ENCODE data around the gene DZIP1L.

Gene DZIP1L

DNA sequence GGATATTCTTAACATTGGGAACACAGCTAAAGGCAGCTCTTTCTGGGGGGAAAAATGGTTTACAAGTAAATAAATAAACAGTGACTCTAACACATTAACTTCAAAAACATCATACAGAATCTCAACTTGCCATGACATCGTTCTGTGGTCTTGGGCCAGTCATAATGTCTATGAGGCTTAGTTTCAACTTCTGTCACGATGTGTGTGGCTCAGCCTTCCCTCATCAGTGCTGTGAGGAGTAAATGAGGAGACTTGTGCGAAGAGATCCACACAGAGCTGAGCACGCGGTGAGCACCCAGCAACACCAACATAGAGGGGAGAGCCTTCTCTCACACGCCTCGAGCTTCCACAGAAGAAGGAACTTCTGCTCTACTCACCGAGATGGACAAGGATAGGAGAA lies 49.0 kb downstream of the DZIP1L start:
- DNase-seq, result no peak

DNA sequence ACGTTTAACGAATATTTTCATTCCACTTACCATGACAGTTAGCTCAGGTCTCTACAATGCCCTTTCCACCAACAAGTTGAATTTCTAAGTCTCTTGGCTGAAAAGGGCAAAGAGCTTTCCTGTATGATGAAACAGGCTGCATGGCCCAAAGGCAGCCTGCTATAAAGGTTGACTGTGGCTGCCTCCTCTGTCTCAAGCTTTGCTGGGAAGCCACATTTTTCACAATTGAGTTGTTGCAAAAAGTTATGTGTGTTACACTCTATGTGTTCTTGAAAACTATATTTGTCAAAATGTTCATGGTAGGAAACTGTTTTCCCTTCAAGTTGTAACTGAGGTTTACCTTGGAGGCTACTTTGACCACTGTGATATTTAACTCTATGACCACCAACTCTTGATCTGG lies 49.5 kb downstream of the DZIP1L start:
- no peak for DNase-seq

DNA sequence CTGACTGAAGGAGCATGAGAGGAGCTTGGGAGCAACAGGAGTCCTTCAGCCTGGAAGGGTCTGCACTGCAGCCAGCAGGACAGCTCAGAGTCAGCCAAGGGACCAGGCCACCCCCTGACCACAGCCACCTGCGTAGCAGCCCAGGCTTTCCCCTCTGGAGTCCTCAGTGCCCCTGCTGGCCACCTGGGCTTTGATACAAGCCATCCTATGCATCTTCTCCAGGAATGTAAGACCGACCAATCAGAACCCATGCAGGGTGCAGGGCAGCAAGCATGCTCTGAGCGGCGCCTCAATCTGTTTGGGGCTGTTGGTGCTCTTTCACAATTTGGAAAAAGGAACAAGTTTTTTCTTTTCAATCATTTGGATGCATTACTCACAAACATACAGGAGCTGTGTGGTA lies 52.0 kb downstream of the DZIP1L start:
- DNase-seq, result no peak

DNA sequence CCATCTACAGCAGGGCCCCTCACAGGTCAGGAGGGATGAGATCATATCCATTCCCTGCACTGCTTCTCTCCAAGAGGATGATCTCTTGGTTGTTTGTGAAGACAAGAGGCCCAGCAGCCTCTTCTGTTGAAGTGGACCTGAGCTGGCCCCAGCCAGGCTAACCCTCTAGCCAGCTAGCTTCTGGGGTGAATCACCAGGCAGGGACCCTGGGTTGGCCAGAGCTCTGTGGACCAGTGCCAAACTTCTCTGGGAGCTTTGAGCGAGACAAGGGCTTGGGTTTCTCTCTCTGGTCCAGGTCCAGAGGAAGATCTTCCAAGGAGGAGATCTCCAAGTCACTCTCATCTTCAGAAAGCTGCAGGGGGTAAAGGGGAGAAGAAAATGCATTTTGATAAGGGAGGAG lies 52.8 kb downstream of the DZIP1L start:
- no peak for DNase-seq

DNA sequence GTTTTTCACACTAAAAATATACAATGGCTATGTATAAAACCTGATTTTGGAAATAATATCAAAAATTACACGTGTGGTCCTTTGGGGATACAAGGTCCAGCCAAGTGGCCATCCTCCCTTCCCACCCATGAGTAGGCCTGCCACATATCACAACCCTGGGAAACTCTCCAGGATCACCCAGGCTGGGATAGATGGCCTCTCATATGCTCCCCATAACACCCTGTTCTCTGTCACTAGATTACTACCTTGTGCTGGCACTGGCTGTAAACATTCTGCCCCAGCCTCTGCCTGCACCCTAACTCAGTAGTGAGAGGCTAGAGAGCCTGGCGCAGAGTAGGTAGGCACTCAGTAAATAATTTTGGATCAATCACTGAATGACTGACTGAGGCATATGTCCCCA lies 53.4 kb downstream of the DZIP1L start:
- no peak for DNase-seq

DNA sequence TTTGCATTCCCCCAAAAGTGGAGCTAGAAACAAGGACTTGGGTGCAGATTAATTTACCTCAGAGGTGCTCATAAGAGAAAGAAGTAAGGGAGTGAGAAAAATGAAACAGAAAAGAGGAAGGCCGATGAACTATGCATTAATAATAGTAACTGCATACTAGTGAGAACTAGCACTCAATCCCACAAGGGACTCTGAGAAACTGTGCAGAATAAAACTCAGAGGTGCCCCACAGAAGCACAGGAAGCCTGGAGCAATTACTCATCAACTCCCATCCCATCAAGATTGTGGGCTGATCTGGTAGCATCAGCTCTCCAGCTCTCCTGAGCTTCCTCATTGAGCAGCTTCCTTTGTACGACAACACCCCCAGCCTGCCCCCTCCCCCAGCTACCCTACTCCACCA lies 54.6 kb downstream of the DZIP1L start:
- no peak for DNase-seq

DNA sequence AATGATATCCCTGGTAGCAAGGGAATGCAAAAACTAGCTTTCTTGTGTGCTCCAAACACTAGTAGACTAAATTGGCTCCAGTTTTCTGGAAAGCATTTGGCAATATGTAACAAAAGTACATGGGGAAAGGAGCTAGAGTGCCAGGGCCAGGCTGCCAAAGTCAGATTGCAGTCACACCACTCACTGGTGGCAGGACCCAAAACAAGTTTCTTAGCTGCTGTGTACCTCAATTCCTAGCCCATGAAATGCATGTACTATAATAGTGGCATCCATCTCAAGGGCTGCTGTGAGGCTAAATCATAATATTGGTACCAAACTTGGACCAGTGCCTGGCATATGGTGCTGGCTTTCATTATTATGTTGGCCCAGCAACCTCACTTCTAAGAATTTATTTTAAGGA lies 56.1 kb downstream of the DZIP1L start:
- no peak for DNase-seq

DNA sequence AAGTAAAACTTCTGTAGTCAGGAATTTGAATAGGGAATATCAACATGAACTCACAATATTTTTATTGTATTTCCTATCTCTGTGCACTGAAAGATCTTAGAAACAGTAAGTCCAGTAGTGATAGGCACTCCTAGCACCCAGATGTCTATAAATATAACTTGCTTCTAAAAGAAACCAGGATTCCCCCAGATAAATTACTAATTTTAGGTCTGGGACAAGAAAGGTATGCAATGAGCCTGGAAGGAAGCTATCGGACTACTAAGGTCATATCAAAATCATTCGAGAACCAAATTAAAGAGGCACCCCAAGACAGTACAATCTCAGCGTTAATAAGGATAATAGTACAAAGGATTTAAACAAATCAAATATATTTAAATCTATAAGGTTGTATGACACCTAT lies 58.0 kb downstream of the DZIP1L start:
- DNase-seq, result no peak

DNA sequence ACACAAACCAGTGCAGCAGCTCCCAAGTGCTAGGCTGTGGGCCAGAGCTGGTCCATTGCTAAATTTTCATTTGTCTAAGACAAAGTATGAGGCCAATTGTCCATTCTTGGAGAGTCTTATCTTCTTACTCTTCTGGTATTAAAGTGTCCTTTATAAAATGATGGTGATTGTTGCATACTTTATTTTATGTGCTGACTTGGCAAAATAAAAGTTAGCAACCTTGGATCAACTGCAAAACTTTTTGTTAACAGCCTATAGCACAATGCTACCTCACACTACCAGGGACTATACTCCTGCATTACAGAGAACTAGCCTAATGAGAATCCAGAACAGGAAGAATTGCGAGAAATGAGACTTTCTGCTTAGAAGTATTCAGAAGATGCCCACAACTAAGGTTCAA lies 61.4 kb downstream of the DZIP1L start:
- DNase-seq, result no peak

DNA sequence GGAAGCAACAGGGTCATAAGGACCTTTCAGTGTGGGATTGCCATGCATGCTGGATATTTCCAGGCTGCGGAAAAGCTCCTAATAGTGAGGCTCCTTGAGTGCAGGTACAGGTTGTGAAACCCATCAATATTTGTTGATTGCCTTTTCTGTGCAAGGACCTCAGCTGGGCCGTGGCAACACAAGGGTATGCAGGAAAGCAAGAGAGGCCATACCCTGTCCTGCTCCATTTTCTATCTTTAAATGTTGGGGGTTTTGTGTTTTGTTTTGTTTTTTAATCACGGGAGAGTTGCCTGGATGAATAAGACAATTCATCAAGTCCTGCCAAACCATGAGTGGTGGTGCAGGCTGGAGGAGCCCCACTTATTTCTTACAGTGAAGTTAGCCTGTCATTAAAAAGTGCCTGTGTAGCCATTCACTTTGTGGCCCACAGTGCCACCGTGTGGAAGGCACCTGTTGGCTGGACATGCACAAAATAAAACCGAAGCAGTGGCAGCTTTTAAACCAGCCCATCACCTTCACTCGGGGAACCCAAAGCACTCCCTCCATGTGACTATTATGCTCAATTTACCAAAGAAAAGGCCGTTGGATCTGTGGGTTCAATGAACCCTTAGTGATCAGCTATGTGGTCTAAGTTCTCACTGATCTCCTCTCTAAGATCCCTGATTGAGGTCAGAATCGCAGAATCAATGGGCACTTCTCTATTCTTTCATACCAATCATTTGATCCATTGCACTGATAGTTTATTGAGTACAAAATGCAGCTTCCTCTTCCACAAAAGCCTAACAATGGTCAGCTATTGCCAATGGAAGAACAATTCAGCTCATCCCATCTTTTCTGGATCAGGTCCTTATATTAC lies 63.2 kb downstream of the DZIP1L start:
- no peak for DNase-seq

DNA sequence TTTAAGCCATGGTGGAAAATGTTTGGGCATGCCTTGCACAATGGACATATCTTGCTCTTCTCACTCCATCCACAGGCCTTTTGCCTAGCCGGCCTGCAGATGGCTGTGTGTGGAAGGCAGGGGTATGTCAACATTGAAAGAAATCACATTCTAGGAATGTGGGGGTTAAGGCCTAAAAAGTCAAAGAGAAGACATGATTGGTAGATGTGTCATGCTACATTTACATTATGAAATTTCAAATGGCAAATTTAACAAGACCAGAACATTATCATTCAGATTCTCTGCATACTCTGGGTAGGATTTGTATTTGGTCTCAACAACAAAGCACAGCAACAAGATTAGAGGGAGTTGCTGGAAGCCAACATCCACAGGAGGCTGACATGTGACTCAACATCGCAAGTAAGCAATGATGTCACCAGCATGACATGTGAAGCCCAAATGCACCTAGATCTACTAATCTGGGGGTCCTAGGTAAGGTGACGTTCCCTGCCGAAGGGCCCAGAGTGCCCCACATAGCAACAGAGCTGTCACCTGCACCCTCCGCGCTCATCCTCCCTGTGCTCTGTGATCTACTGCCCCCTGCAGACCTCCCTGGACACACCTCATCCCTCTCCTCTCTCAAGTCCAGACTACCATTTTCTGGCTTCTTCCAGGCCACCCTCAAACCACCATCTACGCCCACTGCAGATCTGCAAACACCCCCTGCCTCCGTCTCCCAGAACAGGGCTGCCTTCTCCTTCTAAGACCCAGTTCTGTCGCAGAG lies 66.1 kb downstream of the DZIP1L start:
- no peak for DNase-seq

DNA sequence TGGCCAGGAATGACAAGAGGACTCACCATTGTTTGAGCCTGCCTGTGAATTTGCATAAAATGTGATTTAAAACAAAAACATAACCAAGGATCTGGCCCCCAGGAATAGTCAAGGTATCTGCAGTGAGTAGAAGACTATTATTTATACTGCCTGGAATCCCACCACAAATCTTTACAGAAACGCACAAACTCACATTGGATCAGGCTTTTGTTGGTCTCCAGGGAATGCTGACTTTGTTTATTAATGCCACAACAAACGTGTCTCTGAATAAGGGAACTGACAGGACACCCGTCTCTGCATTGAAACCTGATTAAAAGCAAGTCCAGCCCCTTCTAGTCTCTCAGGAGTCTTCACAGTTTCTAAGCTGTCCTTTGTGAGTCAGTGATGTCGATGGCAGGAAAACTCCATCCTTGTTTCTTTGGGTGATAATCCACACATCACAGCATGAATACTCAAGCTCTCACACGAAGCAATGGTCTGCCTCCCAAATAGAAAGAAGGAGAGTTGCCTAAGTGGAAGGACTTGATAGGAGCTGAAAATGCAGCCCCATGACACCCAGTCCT lies 67.7 kb downstream of the DZIP1L start:
- DNase-seq, result no peak

DNA sequence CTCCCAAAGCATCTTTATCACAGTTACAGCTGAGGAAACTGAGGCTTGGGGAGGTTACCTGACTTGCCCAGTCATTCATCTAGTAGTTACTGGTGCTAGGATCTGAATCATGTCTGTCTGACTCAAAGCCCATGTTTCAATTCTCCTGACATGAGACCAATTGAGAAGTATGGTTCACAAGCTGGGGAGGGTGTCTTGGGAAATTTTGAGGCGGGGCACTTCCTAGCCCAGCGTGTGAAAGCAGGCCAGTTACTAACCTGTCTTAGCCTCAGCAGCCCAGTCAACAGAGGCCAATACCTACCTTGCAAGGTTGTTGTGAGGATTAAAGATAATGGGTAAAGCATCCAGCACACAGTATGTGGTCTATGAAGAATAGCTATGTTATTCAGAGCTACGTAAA lies 68.5 kb downstream of the DZIP1L start:
- DNase-seq, result no peak

DNA sequence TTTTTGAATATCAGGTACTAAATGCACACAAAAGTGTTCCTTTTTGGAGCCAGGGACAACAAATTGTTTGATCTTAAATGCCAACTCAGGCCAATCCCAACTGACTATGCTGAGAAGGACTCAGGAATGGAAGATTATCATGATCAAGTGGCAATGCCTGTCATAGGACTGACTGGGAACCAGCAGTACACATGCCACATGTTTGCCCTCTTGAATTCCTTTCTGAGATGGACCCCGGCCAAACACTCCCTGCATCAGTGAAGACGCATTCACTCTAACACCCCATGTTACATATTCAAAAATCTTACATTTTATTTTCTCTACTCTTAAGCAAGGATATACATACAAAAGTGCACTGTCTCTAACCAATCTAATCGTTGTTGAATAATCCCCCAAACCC lies 69.3 kb downstream of the DZIP1L start:
- no peak for DNase-seq

DNA sequence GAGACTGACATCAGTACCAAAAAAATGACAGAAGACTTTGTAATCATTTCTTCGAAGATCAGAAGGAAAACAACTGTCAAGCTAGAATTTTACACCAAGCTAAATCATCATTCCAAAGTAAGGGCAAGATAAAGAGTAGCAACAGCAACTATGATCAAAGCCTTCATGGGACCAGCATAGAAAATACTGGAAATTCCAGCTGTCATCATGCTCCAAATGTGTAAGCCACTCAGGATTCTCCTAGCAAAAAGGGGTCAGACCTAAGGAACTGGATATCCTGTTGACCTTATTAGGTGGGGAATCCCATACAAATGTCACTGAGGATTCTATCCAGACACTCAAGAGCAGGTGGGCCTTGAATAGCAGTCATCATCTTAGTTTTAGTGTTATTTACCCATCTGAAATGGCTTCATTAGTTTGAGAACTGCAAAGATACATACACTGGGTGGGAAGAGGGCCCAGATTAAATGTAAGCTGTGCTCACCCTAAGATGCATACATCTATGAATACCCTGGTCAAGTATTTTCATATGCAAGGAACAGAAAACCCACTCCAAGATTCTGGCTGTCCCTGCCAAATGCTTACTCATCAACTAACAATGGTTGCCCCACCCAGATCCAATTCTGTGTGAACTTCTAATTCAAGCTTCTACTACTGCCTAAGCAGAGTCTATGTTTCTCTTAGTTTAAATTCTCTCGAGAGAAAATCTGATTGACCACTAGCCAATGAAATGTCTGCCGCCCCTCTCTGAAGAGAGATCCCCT lies 72.0 kb downstream of the DZIP1L start:
- no peak for DNase-seq

DNA sequence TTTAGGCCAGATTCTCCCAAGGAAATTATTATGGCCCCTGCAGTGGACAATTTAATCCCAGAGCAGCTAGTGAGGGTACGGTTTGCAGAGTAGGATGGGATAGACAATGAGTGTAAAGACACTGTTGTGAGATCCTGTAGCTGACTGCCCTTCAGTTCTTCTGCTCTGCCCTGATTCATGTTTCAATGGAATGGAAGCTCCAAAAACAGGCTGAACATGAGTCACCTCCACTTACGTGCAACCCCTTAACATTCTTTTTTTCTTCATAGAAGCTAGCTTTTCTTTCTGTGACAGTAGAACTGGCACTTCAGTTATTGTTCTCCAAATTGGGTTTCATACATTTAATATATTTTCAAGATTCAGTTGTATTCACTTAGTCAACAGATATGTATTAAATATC lies 73.4 kb downstream of the DZIP1L start:
- no peak for DNase-seq

DNA sequence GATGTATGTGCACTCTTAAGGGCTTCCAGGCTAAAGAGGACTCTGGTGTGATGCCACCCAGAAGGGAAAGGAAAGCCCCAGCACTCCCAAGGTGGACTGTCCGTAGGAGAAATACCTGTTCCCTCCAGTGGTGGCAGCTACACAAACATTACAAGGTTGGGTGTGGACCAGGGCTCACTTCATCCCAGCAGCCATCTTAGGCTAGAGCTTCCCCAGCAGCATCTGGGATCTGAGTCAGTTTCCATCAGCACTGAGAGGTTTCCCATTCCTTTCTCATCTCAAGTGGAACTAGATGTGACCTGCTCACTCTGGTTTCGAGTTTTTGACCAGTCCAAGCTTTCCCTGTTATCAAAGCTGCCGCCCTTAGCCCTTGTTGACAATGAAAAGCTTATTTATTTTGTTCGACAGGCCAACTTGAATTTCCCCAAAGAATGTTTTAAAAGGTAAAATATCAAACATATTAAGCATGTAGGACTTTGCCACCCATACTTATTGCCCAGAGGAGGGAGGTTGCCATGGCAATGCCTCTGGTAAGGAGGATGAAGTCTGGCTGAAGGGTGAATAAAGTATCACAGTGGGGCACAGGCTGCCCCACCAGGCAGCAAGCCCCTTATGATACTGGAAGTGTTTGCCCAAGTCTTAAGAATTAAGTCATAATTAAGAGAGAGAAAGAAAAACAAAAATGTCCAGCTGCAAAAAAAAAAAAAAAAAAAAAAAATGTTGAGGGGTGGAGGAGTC lies 76.5 kb downstream of the DZIP1L start:
- DNase-seq, result no peak

DNA sequence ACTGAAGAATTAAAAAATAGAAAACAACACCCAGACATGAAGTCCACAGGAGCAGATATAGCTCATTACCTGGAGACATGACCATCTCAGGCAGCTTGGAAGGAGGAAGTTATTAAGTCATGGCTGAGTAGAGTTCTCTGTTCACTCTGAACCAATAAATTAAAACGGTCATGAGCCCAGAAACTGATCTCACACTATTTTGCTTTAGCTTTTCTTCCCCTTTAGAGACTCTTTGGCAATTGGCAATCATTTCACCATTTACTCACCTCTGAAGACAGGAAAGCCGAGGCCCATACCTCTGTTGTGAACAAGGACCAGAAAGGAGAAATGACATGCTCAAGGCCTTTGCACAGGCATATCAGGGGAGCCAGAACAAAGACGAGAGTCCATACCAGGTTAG lies 78.8 kb downstream of the DZIP1L start:
- no peak for DNase-seq

DNA sequence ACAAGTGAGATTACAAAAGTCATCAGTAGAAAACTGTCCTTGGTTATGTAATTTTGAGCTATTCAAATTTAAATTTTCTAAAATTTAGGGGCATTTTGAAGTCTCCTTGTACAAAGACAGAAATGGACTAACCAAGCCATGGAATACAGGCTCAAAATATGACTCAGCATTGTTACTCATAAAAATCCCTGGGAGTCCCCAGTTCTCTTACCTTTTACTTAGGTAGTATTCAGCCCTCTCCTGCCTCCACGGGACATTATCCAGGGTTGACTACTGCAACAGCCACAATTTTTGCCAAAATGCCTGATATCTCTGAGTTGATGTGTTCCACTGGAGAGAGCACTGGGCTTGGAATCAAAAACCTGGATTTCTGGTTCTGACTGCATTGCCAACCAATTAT lies 80.5 kb downstream of the DZIP1L start:
- DNase-seq, result no peak

DNA sequence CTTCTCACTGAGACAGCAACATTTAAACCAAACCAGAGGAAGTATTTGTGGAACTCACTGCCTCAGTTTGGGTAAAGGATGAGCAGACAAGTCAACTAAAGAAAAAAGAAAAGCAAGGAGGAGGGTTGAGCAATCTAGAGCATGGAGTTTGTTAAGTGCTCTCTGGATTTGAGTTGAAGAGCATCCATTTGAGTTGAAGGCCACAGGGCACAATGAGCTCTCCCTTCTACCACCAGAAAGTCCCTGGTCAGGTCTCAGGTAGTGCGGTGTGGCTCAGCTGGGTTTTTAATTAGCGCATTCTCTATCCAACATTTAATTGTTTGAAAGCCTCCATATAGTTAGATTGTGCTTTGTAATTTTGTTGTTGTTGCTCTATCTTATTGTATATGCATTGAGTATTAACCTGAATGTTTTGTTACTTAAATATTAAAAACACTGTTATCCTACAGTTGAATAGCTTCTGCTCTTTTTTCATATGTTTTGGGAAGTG lies 82.2 kb downstream of the DZIP1L start:
- no peak for DNase-seq

DNA sequence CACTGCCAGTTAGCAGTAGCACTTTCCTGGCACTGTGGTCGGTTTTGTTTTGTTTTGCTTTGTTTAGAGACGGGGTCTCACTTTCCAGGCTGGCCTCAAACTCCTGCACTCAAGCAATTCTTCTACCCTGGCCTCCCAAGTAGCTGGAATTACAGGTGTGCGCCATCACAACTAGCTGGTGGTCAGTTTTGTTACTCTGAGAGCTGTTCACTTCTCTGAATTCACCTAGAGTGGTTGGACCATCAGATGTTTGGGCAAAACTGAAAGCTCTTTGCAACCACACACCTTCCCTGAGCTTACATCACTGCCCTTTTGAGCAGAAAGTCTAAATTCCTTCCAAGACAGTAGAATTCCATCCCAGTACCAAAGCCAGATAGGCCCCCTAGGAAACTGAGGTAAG lies 82.8 kb downstream of the DZIP1L start:
- no peak for DNase-seq

DNA sequence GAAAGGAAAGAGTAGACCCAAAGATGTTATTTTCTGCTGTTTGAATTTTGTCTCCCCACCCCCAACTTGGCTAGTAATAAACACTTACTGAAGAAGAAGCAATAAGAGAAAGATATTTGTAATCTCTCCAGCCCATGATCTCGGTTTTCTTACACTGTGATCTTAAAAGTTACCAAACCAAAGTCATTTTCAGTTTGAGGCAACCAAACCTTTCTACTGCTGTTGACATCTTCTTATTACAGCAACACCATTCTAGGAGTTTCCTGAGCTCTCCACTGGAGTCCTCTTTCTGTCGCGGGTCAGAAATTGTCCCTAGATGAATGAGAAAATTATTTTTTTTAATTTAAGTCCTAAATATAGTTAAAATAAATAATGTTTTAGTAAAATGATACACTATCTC lies 83.9 kb downstream of the DZIP1L start:
- no peak for DNase-seq

All from NCI-H748 treated with DMSO at 0.1 percent for 48 hours (cell line).